Renal cortex interstitium (tissue), 11 donors: ENCODE results near the gene CDC42BPA. TPM values are rescaled to one million over a fixed set of nuclear protein-coding genes. Genes with fewer than 3 reads are reported as not detected.
"Not testable (repeated sequence)": the region's sequence is repeated elsewhere in the genome, so short reads cannot be mapped to it uniquely, and the experiment has no call there.

Source experiments
- DNase-seq, 11 donors: peaks; one replicate each; pipeline ENCODE4 v3.0.0-alpha.2; 2013; ENCODE audit warnings: low read depth in 9 of 11, low spot score in 4 of 11; ENCODE audit errors: extremely low read depth in 1 of 11
- polyA plus RNA-seq, 3 donors: library from polyadenylated mRNA; unstranded; fragments of 120-200 nt; gene quantifications; one replicate each; pipeline ENCODE4 v1.2.1, GENCODE V29; 2013; ENCODE audit not compliant: insufficient read length in 3 of 3

Gene CDC42BPA
- polyA plus RNA-seq, 3 donors = 38.6 to 41.9 (median 40.5) TPM

- no peak for DNase-seq
Measured at GRCh38 chr1:227111782-227112181, 206.5 kb downstream of the CDC42BPA start.

- not testable (repeated sequence) for DNase-seq
Measured at GRCh38 chr1:227105291-227105690, 213.0 kb downstream of the CDC42BPA start.

- DNase-seq = no peak
Measured at GRCh38 chr1:227102056-227102455, 216.2 kb downstream of the CDC42BPA start.

- no peak for DNase-seq
Measured at GRCh38 chr1:227094249-227094966, 223.9 kb downstream of the CDC42BPA start.

GRCh38 chr1:227093309-227093708 is 225.0 kb downstream of the CDC42BPA start:
- peak in 1 of 11 donors; percentile 2 for DNase-seq

- DNase-seq = no peak
Measured at GRCh38 chr1:227092069-227092468, 226.2 kb downstream of the CDC42BPA start.

- DNase-seq = no peak
Measured at GRCh38 chr1:227086636-227087035, 231.7 kb downstream of the CDC42BPA start.

- DNase-seq = no peak
Measured at GRCh38 chr1:227082999-227083746, 235.1 kb downstream of the CDC42BPA start.

- DNase-seq = no peak
Measured at GRCh38 chr1:227077783-227078182, 240.5 kb downstream of the CDC42BPA start.

- no peak for DNase-seq
Measured at GRCh38 chr1:227073786-227074185, 244.5 kb downstream of the CDC42BPA start.

GRCh38 chr1:227072991-227073390 is 245.3 kb downstream of the CDC42BPA start:
- no peak for DNase-seq

- no peak for DNase-seq
Measured at GRCh38 chr1:227071895-227072587, 246.3 kb downstream of the CDC42BPA start.

GRCh38 chr1:227070638-227071285 is 247.5 kb downstream of the CDC42BPA start:
- DNase-seq = no peak

- DNase-seq = no peak
Measured at GRCh38 chr1:227069490-227069889, 248.8 kb downstream of the CDC42BPA start.

GRCh38 chr1:227068883-227069282 is 249.4 kb downstream of the CDC42BPA start:
- no peak for DNase-seq

GRCh38 chr1:227066999-227067398 is 251.3 kb downstream of the CDC42BPA start:
- no peak for DNase-seq

- no peak for DNase-seq
Measured at GRCh38 chr1:227065311-227065710, 253.0 kb downstream of the CDC42BPA start.

- DNase-seq = no peak
Measured at GRCh38 chr1:227062306-227062705, 256.0 kb downstream of the CDC42BPA start.

- peak in 1 of 11 donors; percentile 4 for DNase-seq
Measured at GRCh38 chr1:227059076-227059475, 259.2 kb downstream of the CDC42BPA start.
